Adrenal gland (tissue), 12 donors: ENCODE data around the gene TRAK1. TPM values are rescaled to one million over a fixed set of nuclear protein-coding genes. Genes with fewer than 3 reads are reported as not detected.

Source experiments
- DNase-seq, 7 donors: peaks; one replicate each; pipeline ENCODE4 v3.0.0-alpha.2; 2019 to 2020
- H3K27ac ChIP-seq, 5 donors: fragments of 200-600 bp; sonication (generic) in 4 of 5; 1 replicate in 3 of 5; 2 replicates in 2 of 5; pipeline versions ENCODE4 v1.5.1 to v1.8.0; 2016 to 2020; ENCODE audit warnings: mild to moderate bottlenecking in 1 of 5
- H3K27me3 ChIP-seq: fragments of 200-600 bp; 2 replicates; pipeline ENCODE4 v1.8.0; 2021
- H3K36me3 ChIP-seq, 2 donors: fragments of 200-600 bp; replicated peaks in 1 of 2; 1 replicate in 1 of 2; 2 replicates in 1 of 2; pipeline versions ENCODE4 v1.5.1 to v1.8.0; 2018 to 2022
- H3K4me1 ChIP-seq, 2 donors: fragments of 200-600 bp; replicated peaks in 1 of 2; 1 replicate in 1 of 2; 2 replicates in 1 of 2; pipeline versions ENCODE4 v1.5.1 to v1.8.0; 2018 to 2021
- H3K4me3 ChIP-seq, 4 donors: fragments of 200-600 bp; sonication (generic) in 3 of 4; one replicate each; pipeline ENCODE4 v1.5.1; 2016 to 2018
- H3K9me3 ChIP-seq, 3 donors: fragments of 200-600 bp; sonication (generic) in 1 of 3; replicated peaks in 1 of 3; 1 replicate in 2 of 3; 2 replicates in 1 of 3; pipeline versions ENCODE4 v1.5.1 to v1.8.0; 2016 to 2021
- CTCF ChIP-seq, 6 experiments: fragments of 450-650 bp in 4 of 6; fragments of 200-600 bp in 2 of 6; sonication (generic) in 1 of 6; IDR thresholded peaks; 1 replicate in 5 of 6; 2 replicates in 1 of 6; pipeline versions ENCODE4 v1.5.1 to v1.8.0; 2016 to 2021; ENCODE audit warnings: antibody characterized with exemption in 6 of 6, mild to moderate bottlenecking in 2 of 6, moderate library complexity in 1 of 6
- POLR2A ChIP-seq, 2 donors: fragments of 450-650 bp; IDR thresholded peaks; one replicate each; pipeline ENCODE4 v1.6.1; 2017; ENCODE audit warnings: antibody characterized with exemption in 2 of 2, mild to moderate bottlenecking in 2 of 2, moderate library complexity in 1 of 2
- WGBS, 4 donors: extraction: QIAGEN DNeasy Blood & Tissue Kit in 2 of 4; methylation state at CpG; one replicate each; pipeline versions ENCODE4 v1.1.5 to v1.1.7; 2013 to 2017; 5-methylcytosine and 5-hydroxymethylcytosine counted together
- intact Hi-C, 2 donors: fragments of 100-400 bp; cut with DNase I; formaldehyde crosslinking; loops; one replicate each; pipeline versions ENCODE4 v1.14.1 to v1.15.0; 2022 to 2023
- polyA plus RNA-seq, 3 donors: library from polyadenylated mRNA; stranded (reverse); fragments of 200-250 nt in 2 of 3; fragments of 350-450 nt in 1 of 3; fragmentation: Illumina TruSeq in 1 of 3; extraction: RNeasy Lipid Tissue Mini Kit (QIAGEN cat#74804) in 1 of 3; gene quantifications; one replicate each; pipeline ENCODE4 v1.2.3, GENCODE V29; 2013 to 2014
- total RNA-seq, 9 donors: library from RNA; depleted of rRNA in 4 of 9; stranded (reverse); fragments of >200 nt in 4 of 9; fragments of 120-200 nt in 1 of 9; fragmentation: NEBNext Ultra II Directional in 1 of 9; extraction: Animal tissue kit (Norgen Biotek cat#: 25700) in 1 of 9; gene quantifications; one replicate each; pipeline versions ENCODE4 v1.1.0 to v1.2.4, GENCODE V29; 2013 to 2023
- donor health status: healthy with polysubstance abuse.
- donor health status: Bipolar disorder and iron deficiency.
- donor health status: DM: yes; HTN: yes; CAD: no.
- donor health status: DM: no; HTN: no; CAD: no.
- donor health status: DM: no; HTN: no; CAD: no.
- donor health status: DM: yes; HTN: yes; CAD: no.

Gene TRAK1
- total and polyA plus RNA-seq, 12 donors = 13.1 to 38.1 (median 26.4) TPM

GRCh38 chr3:42163622-42164244, 72.6 kb downstream of the TRAK1 start:
- Histone ChIP-seq H3K36me3 (no peaks in the 10 kb centered on the region), H3K27ac (no peak overlapping the region), H3K4me1 (peaks cover 4 to 42% of the 10 kb centered on the region in 2 donors), H3K4me3 (no peak overlapping the region), H3K27me3 (no peaks in the 10 kb centered on the region), H3K9me3 (no peaks in the 10 kb centered on the region)
- intact Hi-C loops = no loop called here
- 60 to 70% (median 61%) methylated on average over 5 of the region's 5 CpGs for WGBS, 4 donors
- no peak for TF ChIP-seq CTCF (IDR thresholded peaks at IDR 0.05)
- TF ChIP-seq POLR2A (IDR thresholded peaks at IDR 0.05) = no peak
- no peak for DNase-seq

GRCh38 chr3:42164656-42165055, 73.5 kb downstream of the TRAK1 start:
- DNase-seq = no peak
- H3K36me3 ChIP-seq = no peaks in the 10 kb centered on the region
- H3K4me1 ChIP-seq = peaks cover 4 to 42% of the 10 kb centered on the region in 2 donors
- 52 to 87% (median 71%) methylated on average over 2 of the region's 2 CpGs for WGBS, 4 donors
- no peak overlapping the region for H3K27ac ChIP-seq
- TF ChIP-seq CTCF (IDR thresholded peaks at IDR 0.05) (no peak), POLR2A (IDR thresholded peaks at IDR 0.05) (no peak)
- H3K4me3 ChIP-seq = no peak overlapping the region
- intact Hi-C loops = no loop called here
- no peaks in the 10 kb centered on the region for H3K27me3 ChIP-seq
- H3K9me3 ChIP-seq = no peaks in the 10 kb centered on the region

GRCh38 chr3:42165211-42165610, 74.1 kb downstream of the TRAK1 start:
- no peak overlapping the region for H3K4me3 ChIP-seq
- no peaks in the 10 kb centered on the region for H3K9me3 ChIP-seq
- H3K4me1 ChIP-seq = peaks cover 4 to 40% of the 10 kb centered on the region in 2 donors
- H3K27ac ChIP-seq = no peak overlapping the region
- no peaks in the 10 kb centered on the region for H3K27me3 ChIP-seq
- no peaks in the 10 kb centered on the region for H3K36me3 ChIP-seq
- DNase-seq = no peak
- TF ChIP-seq CTCF (IDR thresholded peaks at IDR 0.05) (no peak), POLR2A (IDR thresholded peaks at IDR 0.05) (no peak)
- intact Hi-C loops = no loop called here
- WGBS, 4 donors = 93 to 97% (median 96%) methylated on average over 4 of the region's 4 CpGs

- no peak overlapping the region for H3K27ac ChIP-seq
- no peak overlapping the region for H3K4me3 ChIP-seq
- DNase-seq = no peak
- intact Hi-C loops = no loop called here
- H3K9me3 ChIP-seq = no peaks in the 10 kb centered on the region
- WGBS, 4 donors = 58 to 64% (median 61%) methylated on average over 3 of the region's 3 CpGs
- peaks cover 4 to 30% of the 10 kb centered on the region in 2 donors for H3K4me1 ChIP-seq
- no peak for TF ChIP-seq POLR2A (IDR thresholded peaks at IDR 0.05)
- TF ChIP-seq CTCF (IDR thresholded peaks at IDR 0.05) = no peak
- H3K27me3 ChIP-seq = no peaks in the 10 kb centered on the region
- no peaks in the 10 kb centered on the region for H3K36me3 ChIP-seq
Observed at GRCh38 chr3:42166214-42166613, 75.1 kb downstream of the TRAK1 start.
